IPS-20b (cell line): Measurements from ENCODE around the gene KIF1B.

Experiments used
- H3K27ac ChIP-seq: one replicate; pipeline ENCODE4 v1.5.1; 2013; ENCODE audit warnings: low read length
- H3K27me3 ChIP-seq: 2 replicates; pipeline ENCODE4 v1.6.1; 2013; ENCODE audit warnings: mild to moderate bottlenecking, low read length, inconsistent platforms; ENCODE audit not compliant: insufficient read depth
- H3K36me3 ChIP-seq: 2 replicates; pipeline ENCODE4 v1.6.1; 2013; ENCODE audit warnings: low read depth, mild to moderate bottlenecking, inconsistent platforms, low read length, moderate library complexity; ENCODE audit not compliant: insufficient read depth
- H3K4me1 ChIP-seq: 2 replicates; pipeline ENCODE4 v1.6.1; 2013; ENCODE audit warnings: mild to moderate bottlenecking, control low read depth, inconsistent platforms, low read length, moderate library complexity; ENCODE audit not compliant: insufficient read depth
- H3K4me3 ChIP-seq: 2 replicates; pipeline ENCODE4 v1.5.1; 2013; ENCODE audit warnings: mild to moderate bottlenecking, low read length, inconsistent platforms
- H3K9ac ChIP-seq: 2 replicates; pipeline ENCODE4 v1.6.1; 2013; ENCODE audit warnings: low read depth, mild to moderate bottlenecking, inconsistent platforms, low read length, moderate library complexity
- H3K9me3 ChIP-seq: 2 replicates; pipeline ENCODE4 v1.6.1; 2013; ENCODE audit warnings: mild to moderate bottlenecking, low read depth, low read length, inconsistent platforms; ENCODE audit not compliant: insufficient read depth

KIF1B gene

GRCh38 chr1:10428984-10429383 lies 218.6 kb downstream of the KIF1B start:
- Histone ChIP-seq H3K27ac (no peak overlapping the region), H3K4me1 (no peaks in the 10 kb centered on the region; the same call in none of the 2 replicates), H3K27me3 (no peaks in the 10 kb centered on the region), H3K9me3 (no peaks in the 10 kb centered on the region), H3K36me3 (no peaks in the 10 kb centered on the region), H3K4me3 (no peak overlapping the region), H3K9ac (no peak overlapping the region)

DNA sequence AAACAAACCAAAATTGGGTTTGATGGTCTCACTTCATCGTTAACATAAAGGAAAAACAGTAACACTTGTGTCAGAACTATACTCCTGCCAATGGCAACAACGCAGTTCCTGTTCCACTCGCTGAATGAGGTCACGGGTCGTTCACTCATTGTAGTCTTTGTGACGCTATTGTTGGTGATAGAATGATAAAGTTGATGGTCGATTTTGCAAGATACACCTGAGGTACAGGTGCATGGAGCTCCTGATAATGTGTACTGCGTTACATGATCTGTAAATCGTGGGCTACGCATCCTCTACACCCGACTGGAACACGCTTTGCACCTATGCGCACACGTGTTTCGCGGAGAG lies 219.5 kb downstream of the KIF1B start:
- no peaks in the 10 kb centered on the region for H3K9me3 ChIP-seq
- no peaks in the 10 kb centered on the region; the same call in 1 of the 2 replicates for H3K36me3 ChIP-seq
- H3K4me1 ChIP-seq: no peaks in the 10 kb centered on the region; the same call in none of the 2 replicates
- peak overlapping the region; percentile 80 for H3K4me3 ChIP-seq
- no peak overlapping the region for H3K27ac ChIP-seq
- H3K9ac ChIP-seq: peak overlapping the region; percentile 94
- no peaks in the 10 kb centered on the region for H3K27me3 ChIP-seq

DNA sequence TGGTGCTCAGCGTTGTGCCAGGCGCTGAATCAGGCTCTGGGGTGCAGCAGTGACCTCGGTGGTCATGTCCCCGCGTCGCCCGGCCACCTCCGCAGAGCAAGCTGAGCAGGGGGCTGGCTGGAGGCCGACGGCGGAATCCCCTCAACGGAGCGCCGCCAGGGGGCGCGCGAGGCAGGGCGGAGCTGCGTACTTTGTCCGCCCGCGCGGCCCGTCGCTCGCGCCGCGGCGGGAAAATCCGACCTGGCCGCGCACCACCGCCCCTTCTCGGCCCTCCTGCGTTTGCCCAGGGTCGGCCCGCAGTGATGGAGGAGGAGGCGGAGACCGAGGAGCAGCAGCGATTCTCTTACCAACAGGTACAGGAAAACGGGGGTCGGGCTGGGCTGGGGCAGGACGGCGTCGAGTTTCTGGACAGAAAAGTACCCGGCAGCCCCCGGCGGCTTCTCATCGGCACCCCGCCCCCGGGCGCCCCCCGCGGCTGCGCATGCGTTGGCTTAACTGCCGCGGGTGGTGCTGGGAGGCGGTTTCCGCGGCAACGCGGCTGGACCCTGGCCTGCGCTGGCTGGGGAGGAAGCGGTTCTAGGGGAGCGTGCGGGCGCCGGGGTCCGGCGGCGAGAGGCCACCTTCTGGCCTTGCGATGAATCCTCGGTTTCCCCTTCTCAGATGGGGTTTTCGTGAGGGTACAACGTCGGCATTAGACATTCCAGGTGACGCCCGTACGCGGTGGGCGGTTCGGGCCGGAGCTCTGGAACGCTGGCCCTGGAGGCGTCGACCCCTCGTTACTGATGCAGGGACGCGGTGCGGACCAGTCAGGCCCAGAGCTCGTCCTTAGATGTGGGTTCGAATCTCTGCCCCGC lies 220.1 kb downstream of the KIF1B start, which contains the start of gene CENPS:
Gene CENPS (plus strand): TSS at position 218 of the 854 bp plus-strand sequence. CDS start 85 bp downstream, at position 303.
- H3K9ac ChIP-seq: peak within 1 kb of the TSS; percentile 94
- no peaks in the 10 kb centered on the region for H3K9me3 ChIP-seq
- no peaks in the 10 kb centered on the region; the same call in 1 of the 2 replicates for H3K36me3 ChIP-seq
- H3K27ac ChIP-seq: no peak within 1 kb of the TSS
- H3K27me3 ChIP-seq: no peaks in the 10 kb centered on the region
- peak within 1 kb of the TSS; percentile 80 for H3K4me3 ChIP-seq
- no peaks in the 10 kb centered on the region; the same call in none of the 2 replicates for H3K4me1 ChIP-seq
